Skeletal muscle tissue (tissue), 4 donors: ENCODE measurements around the gene OSTC. TPM values are rescaled to one million over a fixed set of nuclear protein-coding genes. Genes with fewer than 3 reads are reported as not detected.

Source experiments
- H3K27ac ChIP-seq: one replicate; pipeline ENCODE4 v1.7.0; 2013; ENCODE audit warnings: mild to moderate bottlenecking, low read depth, low read length, inconsistent platforms
- H3K27me3 ChIP-seq, 3 donors: one replicate each; pipeline ENCODE4 v1.7.0; 2013; ENCODE audit warnings: low read length in 3 of 3; ENCODE audit not compliant: control insufficient read depth in 3 of 3, insufficient read depth in 3 of 3
- H3K36me3 ChIP-seq, 3 donors: one replicate each; pipeline ENCODE4 v1.7.0; 2013; ENCODE audit warnings: low read length in 3 of 3; ENCODE audit not compliant: control insufficient read depth in 3 of 3, insufficient read depth in 3 of 3
- H3K4me1 ChIP-seq, 3 donors: one replicate each; pipeline ENCODE4 v1.7.0; 2013; ENCODE audit warnings: low read length in 3 of 3, mild to moderate bottlenecking in 3 of 3; ENCODE audit not compliant: control insufficient read depth in 3 of 3, insufficient read depth in 3 of 3
- H3K4me3 ChIP-seq, 3 donors: one replicate each; pipeline ENCODE4 v1.7.0; 2013; ENCODE audit warnings: low read length in 3 of 3
- H3K9ac ChIP-seq, 3 donors: one replicate each; pipeline ENCODE4 v1.7.0; 2013; ENCODE audit warnings: low read length in 3 of 3, mild to moderate bottlenecking in 3 of 3, moderate library complexity in 2 of 3, low read depth in 1 of 3
- H3K9me3 ChIP-seq, 3 donors: one replicate each; pipeline ENCODE4 v1.7.0; 2013; ENCODE audit warnings: low read length in 3 of 3; ENCODE audit not compliant: control insufficient read depth in 3 of 3
- total RNA-seq: library from RNA; depleted of rRNA; stranded (reverse); fragments of >200 nt; gene quantifications from one replicate; pipeline ENCODE4 v1.2.3, GENCODE V29; 2014
- donor health status: Osteomylitis.

The OSTC gene
- total RNA-seq, 1 donor from 2014 or later, result 109 TPM

- Histone ChIP-seq H3K36me3 (no peaks in the 10 kb centered on the region), H3K27ac (no peak overlapping the region), H3K9me3 (no peaks in the 10 kb centered on the region), H3K4me1 (no peaks in the 10 kb centered on the region), H3K4me3 (no peak overlapping the region), H3K27me3 (no peaks in the 10 kb centered on the region), H3K9ac (no peak overlapping the region)
These were observed 42.8 kb downstream of the OSTC start for GRCh38 chr4:108693211-108693610.

GRCh38 chr4:108693819-108694218, 43.4 kb downstream of the OSTC start:
- Histone ChIP-seq H3K27me3 (no peaks in the 10 kb centered on the region), H3K4me3 (no peak overlapping the region), H3K4me1 (no peaks in the 10 kb centered on the region), H3K9ac (no peak overlapping the region), H3K9me3 (no peaks in the 10 kb centered on the region), H3K36me3 (no peaks in the 10 kb centered on the region), H3K27ac (no peak overlapping the region)

- Histone ChIP-seq H3K4me3 (no peak overlapping the region), H3K36me3 (no peaks in the 10 kb centered on the region), H3K9me3 (no peaks in the 10 kb centered on the region), H3K27ac (no peak overlapping the region), H3K4me1 (no peaks in the 10 kb centered on the region), H3K27me3 (no peaks in the 10 kb centered on the region), H3K9ac (no peak overlapping the region)
These were observed 44.0 kb downstream of the OSTC start for GRCh38 chr4:108694423-108694822.

- no peaks in the 10 kb centered on the region for H3K27me3 ChIP-seq
- no peak overlapping the region for H3K27ac ChIP-seq
- H3K36me3 ChIP-seq, result no peaks in the 10 kb centered on the region
- no peak overlapping the region for H3K9ac ChIP-seq
- no peaks in the 10 kb centered on the region for H3K9me3 ChIP-seq
- H3K4me1 ChIP-seq, result no peaks in the 10 kb centered on the region
- H3K4me3 ChIP-seq, result no peak overlapping the region
These were observed 44.7 kb downstream of the OSTC start for GRCh38 chr4:108695062-108695461.

GRCh38 chr4:108696160-108696559, 45.8 kb downstream of the OSTC start:
- H3K9me3 ChIP-seq, result no peaks in the 10 kb centered on the region
- no peak overlapping the region for H3K4me3 ChIP-seq
- no peak overlapping the region for H3K9ac ChIP-seq
- no peaks in the 10 kb centered on the region for H3K27me3 ChIP-seq
- H3K27ac ChIP-seq, result no peak overlapping the region
- no peaks in the 10 kb centered on the region for H3K4me1 ChIP-seq
- no peaks in the 10 kb centered on the region for H3K36me3 ChIP-seq

- Histone ChIP-seq H3K9ac (no peak overlapping the region), H3K27me3 (no peaks in the 10 kb centered on the region), H3K27ac (no peak overlapping the region), H3K9me3 (no peaks in the 10 kb centered on the region), H3K36me3 (no peaks in the 10 kb centered on the region), H3K4me3 (no peak overlapping the region), H3K4me1 (no peaks in the 10 kb centered on the region)
These were observed 49.8 kb downstream of the OSTC start for GRCh38 chr4:108700081-108700757.

GRCh38 chr4:108702960-108703359, 52.6 kb downstream of the OSTC start:
- Histone ChIP-seq H3K9ac (no peak overlapping the region), H3K4me1 (no peaks in the 10 kb centered on the region), H3K9me3 (no peaks in the 10 kb centered on the region), H3K36me3 (no peaks in the 10 kb centered on the region), H3K27me3 (no peaks in the 10 kb centered on the region), H3K4me3 (no peak overlapping the region), H3K27ac (no peak overlapping the region)

- no peaks in the 10 kb centered on the region for H3K4me1 ChIP-seq
- no peak overlapping the region for H3K27ac ChIP-seq
- no peak overlapping the region for H3K9ac ChIP-seq
- no peak overlapping the region for H3K4me3 ChIP-seq
- no peaks in the 10 kb centered on the region for H3K36me3 ChIP-seq
- no peaks in the 10 kb centered on the region for H3K9me3 ChIP-seq
- H3K27me3 ChIP-seq, result no peaks in the 10 kb centered on the region
These were observed 53.0 kb downstream of the OSTC start for GRCh38 chr4:108703370-108703769.

GRCh38 chr4:108703966-108704365, 53.6 kb downstream of the OSTC start:
- no peaks in the 10 kb centered on the region for H3K27me3 ChIP-seq
- H3K4me3 ChIP-seq, result no peak overlapping the region
- H3K9ac ChIP-seq, result no peak overlapping the region
- no peak overlapping the region for H3K27ac ChIP-seq
- no peaks in the 10 kb centered on the region for H3K9me3 ChIP-seq
- H3K4me1 ChIP-seq, result no peaks in the 10 kb centered on the region
- no peaks in the 10 kb centered on the region for H3K36me3 ChIP-seq

GRCh38 chr4:108706289-108706688, 55.9 kb downstream of the OSTC start:
- Histone ChIP-seq H3K27me3 (no peaks in the 10 kb centered on the region), H3K4me3 (no peak overlapping the region), H3K36me3 (no peaks in the 10 kb centered on the region), H3K4me1 (no peaks in the 10 kb centered on the region), H3K27ac (no peak overlapping the region), H3K9ac (no peak overlapping the region), H3K9me3 (no peaks in the 10 kb centered on the region)
